GM19351 (cell line): ENCODE results near the gene PAN2.
"Not testable (repeated sequence)": the region's sequence is repeated elsewhere in the genome, so short reads cannot be mapped to it uniquely, and the experiment has no call there.

ENCODE experiments used
- ATAC-seq: cut with Tn5 transposase; IDR thresholded peaks from one replicate; pipeline ENCODE4 v1.9.1; 2021; ENCODE audit warnings: mild to moderate bottlenecking, moderate library complexity; ENCODE audit not compliant: unreplicated experiment

Gene PAN2

GRCh38 chr12:56333679-56334489 is at the start of gene PAN2:
Gene PAN2, minus strand, starts transcription at chr12:56334000. Its CDS starts 906 bp downstream, at chr12:56333094.
- peak; percentile 90 for ATAC-seq

GRCh38 chr12:56382611-56383010 is 48.8 kb upstream of the PAN2 start:
- ATAC-seq = no peak

GRCh38 chr12:56377989-56378316 is 44.2 kb upstream of the PAN2 start:
- ATAC-seq = no peak

GRCh38 chr12:56377310-56377988 is 43.6 kb upstream of the PAN2 start:
- no peak for ATAC-seq

- ATAC-seq = peak; percentile 73
Measured at GRCh38 chr12:56375598-56376434, 42.0 kb upstream of the PAN2 start.

GRCh38 chr12:56374726-56375597 is 41.2 kb upstream of the PAN2 start:
- ATAC-seq = peak; percentile 39

GRCh38 chr12:56373515-56373914 is 39.7 kb upstream of the PAN2 start:
- no peak for ATAC-seq

GRCh38 chr12:56366948-56367347 is 33.1 kb upstream of the PAN2 start:
- ATAC-seq = no peak

- ATAC-seq = no peak
Measured at GRCh38 chr12:56362130-56363059, 28.6 kb upstream of the PAN2 start, which contains the start of gene APOF. Gene APOF, minus strand, starts transcription at chr12:56362857. Its CDS starts 112 bp downstream, at chr12:56362745.

GRCh38 chr12:56361487-56362129 is 27.8 kb upstream of the PAN2 start:
- ATAC-seq = no peak

- peak; percentile 96 for ATAC-seq
Measured at GRCh38 chr12:56359851-56360767, 26.3 kb upstream of the PAN2 start, which contains the start of gene STAT2. Gene STAT2, minus strand, starts transcription at chr12:56360107. Its CDS starts 3,536 bp downstream, at chr12:56356571.

- ATAC-seq = no peak
Measured at GRCh38 chr12:56358836-56359532, 25.2 kb upstream of the PAN2 start.

GRCh38 chr12:56351325-56351724 is 17.5 kb upstream of the PAN2 start:
- no peak for ATAC-seq

- no peak for ATAC-seq
Measured at GRCh38 chr12:56350662-56351061, 16.9 kb upstream of the PAN2 start.

GRCh38 chr12:56348776-56349175 is 15.0 kb upstream of the PAN2 start:
- no peak for ATAC-seq

GRCh38 chr12:56347255-56347654 is 13.5 kb upstream of the PAN2 start:
- not testable (repeated sequence) for ATAC-seq

GRCh38 chr12:56346675-56347074 is 12.9 kb upstream of the PAN2 start:
- no peak for ATAC-seq
